ENCODE data around the gene SPECC1L.
"Not testable (repeated sequence)": the region's sequence is repeated elsewhere in the genome, so short reads cannot be mapped to it uniquely, and the experiment has no call there.

The SPECC1L gene

DNA sequence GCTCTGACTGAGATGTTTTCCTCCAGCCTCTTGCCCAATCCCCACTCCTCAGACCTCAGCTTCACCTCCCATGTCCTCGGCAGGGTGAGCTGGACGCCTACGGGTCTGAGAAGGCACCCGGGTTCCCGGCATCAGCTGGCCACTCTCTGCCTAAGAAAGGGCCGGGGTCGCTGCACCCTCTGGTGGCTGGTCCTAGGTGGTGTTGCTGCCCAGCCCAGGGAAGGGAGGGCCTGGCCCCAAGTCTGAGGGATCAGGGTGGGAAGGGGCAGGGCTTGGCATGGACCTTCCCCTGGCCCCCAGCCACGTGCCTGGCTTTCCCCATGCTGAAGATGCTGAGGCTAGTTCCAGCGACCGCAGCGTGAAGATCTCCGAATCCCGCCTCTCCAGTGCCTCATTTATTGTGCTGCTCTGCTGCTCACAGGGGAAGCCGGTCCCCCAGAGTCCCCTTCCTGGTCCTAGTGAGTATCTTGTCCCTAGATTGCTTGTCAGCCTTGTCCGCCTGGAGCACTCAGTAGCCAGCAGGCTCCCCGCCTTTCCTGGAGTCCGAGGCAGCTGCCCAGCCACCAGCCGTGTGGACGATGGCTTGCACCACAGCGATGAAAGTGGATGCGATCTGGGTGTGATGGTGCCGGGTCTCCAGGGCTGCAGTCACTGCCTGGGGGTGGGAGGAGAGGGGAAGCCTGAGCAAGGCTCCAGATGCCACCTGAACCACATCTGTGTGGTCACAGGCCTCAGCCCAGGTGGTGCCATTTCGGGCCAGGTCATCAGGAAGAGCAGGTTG lies 22.9 kb upstream of the SPECC1L start:
- DNase-seq, result no peak

DNA sequence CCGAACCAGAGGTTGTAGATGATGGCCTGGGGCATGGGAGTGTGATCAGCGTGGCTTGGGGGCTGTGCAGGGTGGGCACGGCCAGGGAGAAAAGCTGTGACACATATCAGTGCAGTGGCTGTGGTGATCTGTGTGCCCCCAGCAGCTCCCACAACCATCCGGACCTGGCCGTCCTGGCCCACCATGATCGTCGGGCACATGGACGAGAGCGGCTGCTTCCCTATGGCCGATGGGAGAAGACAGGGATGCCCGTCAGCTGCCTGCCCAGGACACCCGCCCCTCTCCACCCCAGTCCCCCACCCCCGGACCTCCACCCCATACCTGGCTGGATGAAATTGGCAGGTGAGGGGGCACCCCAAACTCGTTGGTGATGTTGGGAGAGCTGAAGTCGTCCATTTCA lies 22.0 kb upstream of the SPECC1L start:
- not testable (repeated sequence) for DNase-seq

DNA sequence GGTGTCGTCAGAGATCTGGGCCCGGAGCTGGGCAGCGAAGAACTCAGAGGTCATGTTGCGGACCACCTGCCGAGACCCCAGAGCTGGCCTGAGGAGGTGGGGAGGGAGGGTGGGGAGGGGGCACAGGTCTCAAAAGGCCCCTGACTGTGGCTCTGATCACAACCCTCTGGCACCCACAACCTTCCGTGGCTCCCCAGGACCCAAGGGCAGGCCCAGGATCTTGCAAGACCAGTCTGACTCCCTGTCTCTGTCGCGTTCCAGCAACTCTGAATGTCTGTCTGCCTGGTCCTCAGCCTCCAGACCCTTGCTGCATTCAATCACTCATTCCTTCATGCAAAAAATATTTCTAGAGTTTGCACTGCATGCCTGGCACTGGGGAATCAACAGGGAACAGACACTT lies 21.2 kb upstream of the SPECC1L start:
- not testable (repeated sequence) for DNase-seq

DNA sequence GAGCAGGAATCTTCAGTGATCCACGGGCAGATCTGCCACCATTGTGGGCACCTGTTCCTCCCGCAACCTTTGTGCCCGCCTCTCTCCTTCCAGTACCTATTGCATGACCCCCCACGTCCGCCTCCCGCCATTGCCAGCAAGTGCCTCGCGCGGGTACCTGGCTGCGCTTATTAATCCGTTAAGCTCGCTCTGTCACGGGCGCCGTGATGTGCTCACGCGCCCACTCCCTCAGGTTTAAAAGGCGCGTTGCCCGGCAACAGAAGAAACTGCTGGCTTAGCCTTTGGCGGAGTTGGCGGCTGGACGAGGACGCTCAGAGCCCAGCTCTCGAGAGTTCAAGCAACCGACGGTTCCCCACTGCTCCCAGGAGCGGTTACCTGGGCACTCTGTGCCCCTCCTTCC lies 19.3 kb upstream of the SPECC1L start:
- DNase-seq, result not testable (repeated sequence)

DNA sequence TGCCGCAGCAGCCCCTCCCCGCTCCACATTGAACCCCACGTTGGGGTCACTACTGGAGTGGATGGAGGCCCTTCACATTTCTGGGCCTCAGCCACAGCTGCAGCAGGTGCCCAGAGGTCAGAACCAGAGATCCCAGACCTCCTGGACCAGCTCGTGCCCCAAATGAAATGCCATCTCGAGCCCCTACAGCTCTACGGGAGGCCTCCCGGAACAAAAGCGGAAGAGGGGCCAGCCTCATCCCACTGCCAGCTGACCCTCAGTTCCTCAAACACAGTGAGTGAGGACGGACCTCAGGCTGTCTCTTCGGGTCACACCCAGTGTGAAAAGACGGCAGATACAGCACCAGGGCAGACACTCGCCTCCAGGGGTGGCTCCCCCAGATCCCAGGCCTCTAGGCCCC lies 17.5 kb upstream of the SPECC1L start:
- not testable (repeated sequence) for DNase-seq

DNA sequence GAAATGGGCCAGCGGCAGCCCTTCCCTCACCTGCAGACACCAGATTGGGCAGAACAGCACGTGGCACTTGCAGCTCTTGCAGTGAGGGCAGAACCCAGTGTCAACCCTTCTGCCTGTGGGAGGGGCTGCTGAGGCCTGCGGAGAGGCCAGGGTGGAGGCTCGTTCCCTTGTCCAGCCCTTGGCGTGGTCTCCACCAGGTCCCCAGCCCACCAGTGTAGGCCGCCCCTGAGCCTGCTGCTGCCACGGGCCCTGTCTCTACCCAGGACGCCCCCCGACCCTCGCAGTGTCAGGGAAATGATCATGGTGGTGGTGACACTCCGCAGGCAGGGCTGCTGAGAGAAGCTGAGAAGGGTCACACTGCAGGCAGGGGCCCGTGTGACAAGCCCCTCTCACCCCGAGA lies 14.5 kb upstream of the SPECC1L start:
- not testable (repeated sequence) for DNase-seq

DNA sequence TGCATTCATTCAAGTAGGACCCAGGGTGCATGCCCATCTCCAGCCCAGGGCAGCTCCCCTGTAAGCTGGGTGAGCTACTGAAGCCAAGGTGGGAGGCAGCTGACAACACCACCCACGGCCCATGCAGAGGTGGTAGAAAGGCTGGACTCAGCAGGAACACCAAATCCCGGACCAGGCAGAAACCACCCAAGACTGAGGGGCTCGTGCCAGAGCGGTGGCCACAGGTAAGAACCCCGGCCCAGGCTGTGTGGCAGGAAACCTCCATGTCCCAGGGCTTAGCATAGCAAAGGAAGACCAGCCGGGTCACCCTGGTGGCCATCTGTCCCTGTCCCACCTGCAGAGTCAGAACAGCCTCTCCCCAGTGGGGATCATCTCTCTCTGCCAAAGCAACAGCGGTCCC lies 13.9 kb upstream of the SPECC1L start:
- not testable (repeated sequence) for DNase-seq

DNA sequence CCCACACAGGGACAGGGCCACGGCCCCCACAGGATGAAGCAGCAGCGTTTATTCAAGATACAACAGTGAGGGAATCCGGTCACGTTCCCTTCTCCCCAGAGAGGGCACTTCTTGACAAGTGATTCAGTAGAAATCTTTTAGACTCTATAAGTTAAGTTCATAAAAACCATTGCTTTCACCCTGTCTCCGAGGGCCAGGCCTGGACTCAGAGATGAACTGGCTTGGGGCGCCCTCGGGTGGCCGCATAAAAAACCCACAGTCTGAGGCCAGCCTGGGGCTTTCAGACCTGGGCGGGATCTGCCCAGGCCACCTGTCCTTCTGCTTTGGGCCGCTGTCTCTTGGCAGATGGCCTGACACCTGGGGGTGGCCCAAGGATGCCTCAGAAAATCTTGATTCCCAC lies 11.2 kb upstream of the SPECC1L start:
- DNase-seq, result not testable (repeated sequence)

DNA sequence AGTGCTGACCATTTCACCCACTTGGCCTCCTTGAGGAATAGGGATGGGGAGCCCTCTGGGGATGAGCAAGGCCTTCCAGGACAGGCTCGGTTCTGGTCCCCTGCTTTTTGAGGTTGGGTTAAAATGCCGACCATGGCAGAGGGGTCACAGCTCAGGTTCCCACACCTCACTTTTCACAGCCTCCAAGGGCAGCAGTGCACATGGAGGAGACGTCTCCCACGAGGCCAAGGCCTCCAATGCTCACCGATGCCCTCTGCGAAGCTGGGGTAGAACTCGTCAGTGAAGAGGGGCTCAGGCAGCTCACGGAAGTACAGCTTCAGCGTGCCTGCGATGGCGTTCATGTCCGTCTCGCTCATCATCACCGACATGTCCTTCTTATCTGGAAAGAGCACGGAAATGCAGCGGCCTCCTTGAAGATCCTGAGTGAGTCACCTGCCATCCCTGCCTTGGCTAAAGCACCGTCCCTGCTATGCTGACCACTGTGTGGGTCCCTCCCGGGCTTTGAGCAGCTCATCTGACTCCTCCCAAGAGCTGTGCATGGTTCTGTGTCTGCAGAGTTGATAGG lies 8.4 kb upstream of the SPECC1L start:
- DNase-seq, result not testable (repeated sequence)

DNA sequence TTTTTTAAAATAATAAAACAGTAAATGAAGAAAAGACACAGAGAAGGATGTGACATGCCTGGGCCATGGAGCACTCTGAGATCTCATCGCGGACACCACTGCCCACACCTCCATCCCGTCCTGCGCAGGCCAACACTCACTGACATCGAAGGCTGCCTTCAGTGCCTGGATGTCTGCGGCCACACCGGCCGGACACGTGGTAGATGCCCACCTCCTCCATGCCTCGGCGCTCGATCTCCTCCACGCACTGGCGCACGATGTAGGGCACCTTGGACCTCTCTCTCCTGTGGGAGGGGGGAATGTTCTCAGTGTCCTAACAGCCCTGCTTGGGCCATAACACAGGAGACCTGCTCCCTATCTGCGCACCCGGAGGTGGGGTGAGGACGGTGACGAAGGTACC lies 7.2 kb upstream of the SPECC1L start:
- DNase-seq, result not testable (repeated sequence)

DNA sequence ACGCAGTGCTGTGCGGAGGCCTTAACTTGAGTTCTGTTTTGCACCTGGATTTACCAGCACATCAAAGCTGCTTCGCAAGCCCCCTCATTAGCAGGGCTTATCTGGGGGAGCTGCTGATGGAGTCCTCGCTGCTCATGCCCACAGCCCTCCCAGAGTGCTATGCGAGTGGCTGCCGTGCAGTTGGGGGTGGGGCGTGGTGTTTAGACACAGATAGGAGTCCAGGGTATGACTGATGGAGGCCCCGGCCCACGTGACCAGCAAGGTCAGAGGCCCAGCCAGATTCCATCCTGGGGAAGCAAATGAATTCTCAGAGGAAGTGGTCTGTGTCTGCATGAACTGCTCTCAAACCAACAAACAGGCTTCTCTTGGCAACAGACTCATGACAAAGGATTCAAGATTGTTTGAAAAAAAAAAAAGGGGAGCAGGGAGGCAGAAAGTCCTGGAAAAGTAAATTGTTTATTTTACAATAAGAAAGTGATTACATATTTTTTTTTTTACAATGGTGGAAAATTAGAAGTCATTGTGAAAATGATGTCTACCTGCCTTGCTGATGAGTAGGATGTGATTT lies 6.2 kb upstream of the SPECC1L start:
- DNase-seq, result not testable (repeated sequence)

DNA sequence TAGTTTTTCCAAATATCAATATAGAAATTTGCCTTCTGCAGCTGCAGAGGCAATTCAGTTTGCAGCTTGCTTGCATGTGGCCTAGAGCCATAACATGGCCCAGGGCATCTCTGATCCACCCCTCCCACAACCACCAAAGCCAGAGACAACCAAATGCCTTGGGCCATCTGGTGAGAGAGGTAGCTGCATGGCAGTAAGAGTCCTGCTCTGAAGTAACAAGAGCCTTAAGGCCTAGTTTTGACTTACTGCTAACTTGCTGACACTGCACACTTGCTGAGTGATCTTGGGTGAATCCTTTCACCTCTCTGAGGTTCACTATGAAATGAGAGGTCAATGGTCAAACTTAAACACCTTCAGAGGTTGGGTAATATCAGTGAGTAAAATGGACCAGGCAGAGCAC lies 4.9 kb upstream of the SPECC1L start:
- DNase-seq, result no peak

DNA sequence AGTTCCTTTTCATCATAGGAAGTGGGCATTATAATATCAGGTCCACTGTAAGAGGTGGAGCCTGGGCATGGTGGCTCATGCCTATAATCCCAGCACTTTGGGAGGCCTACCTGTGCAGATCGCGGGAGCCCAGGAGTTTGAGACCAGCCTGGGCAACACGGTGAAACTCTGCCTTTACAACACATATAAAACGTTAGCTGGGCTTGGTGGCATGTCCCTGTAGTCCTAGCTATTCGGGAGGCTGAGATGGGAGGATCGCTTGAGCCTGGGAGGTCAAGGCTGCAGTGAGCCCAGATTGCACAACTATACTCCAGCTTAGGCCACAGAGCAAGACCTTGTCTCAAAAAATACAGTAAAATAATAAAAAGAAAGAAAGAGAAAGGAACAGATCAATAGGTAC lies 4.1 kb upstream of the SPECC1L start:
- DNase-seq, result not testable (repeated sequence)

DNA sequence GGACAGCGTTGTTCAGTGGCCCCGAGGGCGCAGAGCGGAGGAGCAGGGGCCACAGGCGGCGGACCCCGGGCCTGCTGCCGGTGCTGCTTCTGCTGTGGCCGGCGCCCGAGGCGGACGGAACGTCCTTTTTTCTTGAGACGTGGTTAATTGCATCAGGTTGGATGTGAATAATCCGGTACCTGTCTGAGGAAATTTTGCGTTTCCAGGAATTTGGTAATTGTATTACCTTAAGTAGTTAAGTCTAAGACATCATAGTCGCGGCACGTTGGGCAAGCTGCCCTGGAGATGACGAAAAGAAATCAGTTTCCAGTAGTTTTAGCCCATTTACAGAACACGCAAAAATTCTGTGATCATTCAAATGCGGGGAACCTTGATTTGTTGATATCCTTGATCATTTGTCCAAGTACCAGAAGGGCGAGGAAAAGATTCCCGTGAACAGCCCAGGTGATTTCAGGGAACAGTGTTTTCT lies 789 bp downstream of the SPECC1L start:
- no peak for DNase-seq

DNA sequence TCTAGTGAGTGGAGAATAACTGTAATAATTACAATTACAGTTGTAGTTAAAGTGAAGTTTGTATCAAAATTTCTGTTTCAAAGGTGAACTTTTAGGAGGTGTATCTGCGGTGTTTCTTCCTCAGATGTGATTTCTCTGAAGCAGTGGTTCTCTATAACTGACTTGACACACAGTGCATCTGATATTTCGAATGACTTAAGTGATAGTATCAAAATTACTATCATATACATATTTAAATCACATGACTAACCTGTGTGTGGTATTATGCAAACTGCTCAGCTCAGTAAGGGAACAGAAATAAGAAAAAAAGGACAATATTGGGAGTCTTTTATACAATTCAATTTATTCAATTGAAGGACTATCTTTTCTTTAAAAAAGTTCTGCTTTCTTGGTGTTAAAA lies 2.4 kb downstream of the SPECC1L start:
- DNase-seq, result not testable (repeated sequence)

DNA sequence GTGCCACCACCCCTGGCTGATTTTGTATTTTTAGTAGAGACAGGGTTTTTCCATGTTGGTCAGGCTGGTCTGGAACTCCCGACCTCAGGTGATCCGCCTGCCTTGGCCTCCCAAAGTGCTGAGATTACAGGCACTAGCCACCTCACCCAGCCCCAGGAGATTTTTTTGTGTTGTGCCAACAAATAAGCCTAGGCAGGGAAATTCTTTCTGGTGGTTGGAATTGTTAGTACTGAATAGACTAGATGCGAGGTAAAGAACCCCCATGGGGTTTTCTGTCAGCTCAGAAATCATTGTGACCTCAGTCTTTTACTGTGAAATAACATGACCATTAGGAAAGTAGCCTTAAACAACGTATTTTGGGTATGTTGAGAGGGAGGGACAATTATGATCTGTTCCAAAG lies 3.3 kb downstream of the SPECC1L start:
- DNase-seq, result not testable (repeated sequence)

DNA sequence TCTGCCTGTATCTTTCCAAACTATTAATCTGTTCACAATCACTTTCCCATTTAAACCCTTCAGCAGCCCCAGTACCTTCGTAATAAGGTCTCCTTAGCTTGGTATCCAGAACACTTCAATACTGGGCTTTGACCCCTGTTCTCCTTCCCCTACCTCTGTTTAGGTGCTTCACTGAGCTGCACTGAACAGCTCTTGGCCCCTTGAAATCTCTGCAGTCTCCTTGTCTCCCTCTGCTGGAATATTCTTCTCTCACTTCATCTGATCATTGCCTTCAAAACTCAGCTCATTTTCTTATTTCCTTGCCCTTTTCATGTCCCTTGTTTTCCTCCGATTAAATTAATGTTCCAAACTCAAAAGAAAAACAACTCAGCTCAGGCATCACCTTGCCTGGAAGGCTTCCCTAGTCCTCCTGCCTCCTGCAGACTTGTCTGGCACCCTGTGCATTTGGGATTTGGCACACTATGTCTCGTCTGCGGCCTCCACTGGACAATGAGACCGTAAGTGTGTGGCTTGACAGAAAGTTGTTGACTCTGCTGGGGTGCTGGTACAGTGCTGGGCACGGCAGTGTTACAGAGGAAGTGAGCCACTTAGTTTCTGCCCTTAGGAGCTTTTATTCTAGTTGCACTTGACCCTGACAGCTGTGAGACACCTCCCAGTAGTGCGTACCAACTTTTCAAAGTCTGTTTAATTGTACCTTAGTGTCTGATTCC lies 4.2 kb downstream of the SPECC1L start:
- DNase-seq, result not testable (repeated sequence)

DNA sequence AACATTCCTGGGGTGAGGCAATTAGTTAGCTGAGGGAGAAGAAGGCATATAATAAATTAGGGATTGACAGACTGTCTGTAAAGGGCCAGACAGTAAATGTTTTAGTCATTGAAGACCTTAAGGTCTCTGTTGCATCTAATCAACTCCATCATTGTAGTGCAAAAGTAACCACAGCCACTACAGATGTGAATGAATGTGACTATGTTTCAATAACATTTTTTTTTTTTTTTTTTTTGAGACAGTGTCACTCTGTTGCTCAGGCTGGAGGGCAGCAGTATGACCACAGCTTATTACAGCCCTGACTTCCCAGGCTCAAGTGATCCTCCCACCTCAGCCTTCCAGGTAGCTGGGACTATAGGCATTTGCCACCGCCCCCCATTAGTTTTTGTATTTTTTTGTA lies 9.7 kb downstream of the SPECC1L start:
- DNase-seq, result not testable (repeated sequence)

DNA sequence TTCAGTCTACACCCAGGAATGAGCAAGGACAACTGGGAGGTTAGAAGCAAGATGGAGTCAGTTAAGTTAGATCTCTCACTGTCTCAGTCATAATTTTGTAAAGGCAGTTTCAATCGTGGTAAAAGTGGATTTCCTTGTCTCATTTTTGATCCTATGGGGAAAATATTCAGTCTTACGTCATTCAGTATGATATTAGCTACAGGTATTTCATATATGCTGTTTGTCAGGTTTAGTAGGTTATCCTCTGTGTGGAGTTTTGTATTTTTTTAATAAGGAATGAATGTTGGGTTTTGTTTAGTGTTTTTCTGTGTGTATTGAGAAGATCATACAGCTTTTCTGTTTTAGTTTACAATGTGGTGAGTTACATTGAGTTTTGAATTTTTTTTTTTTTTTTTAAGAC lies 11.8 kb downstream of the SPECC1L start:
- no peak for DNase-seq

DNA sequence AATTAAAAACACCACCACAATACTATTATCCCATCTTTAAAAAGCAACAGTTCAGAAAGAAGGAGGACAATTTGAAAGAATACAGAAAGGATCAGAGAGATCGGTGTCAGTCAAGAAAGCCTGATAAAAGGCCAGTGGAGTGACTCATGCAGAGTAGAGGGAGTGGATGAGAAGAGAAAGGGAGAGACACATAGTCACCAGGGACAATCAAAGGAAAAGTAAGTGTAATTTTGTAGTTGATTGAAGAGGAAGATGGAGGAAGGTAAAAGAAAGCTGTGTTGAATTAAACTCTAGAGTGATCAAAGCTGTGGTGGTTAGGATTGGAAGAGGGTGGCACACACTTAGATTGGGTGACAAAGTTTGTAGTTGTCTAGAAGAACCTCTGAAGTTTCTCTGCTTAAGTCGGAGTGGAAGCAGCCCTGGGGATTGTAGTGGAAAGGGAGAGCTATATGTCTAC lies 14.1 kb downstream of the SPECC1L start:
- DNase-seq, result no peak

DNA sequence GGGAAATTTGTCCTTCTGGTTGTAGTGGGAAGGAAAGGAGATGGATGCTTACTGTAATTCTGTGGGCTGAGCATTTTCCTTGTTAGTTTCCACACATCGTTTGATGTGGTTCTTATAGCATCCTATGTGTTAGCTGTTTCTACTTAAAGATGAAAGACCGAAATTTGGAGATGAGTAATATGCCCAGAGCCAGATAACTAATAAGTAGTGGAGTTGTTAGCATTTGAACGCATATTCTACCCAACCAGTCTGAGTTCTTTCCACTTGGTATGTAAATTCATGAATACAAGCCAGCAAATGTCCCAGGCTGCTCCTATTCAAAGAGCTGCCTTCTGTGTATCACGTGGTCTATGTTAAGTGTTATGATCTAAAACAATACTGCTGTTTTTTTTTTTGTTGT lies 14.6 kb downstream of the SPECC1L start:
- no peak for DNase-seq

DNA sequence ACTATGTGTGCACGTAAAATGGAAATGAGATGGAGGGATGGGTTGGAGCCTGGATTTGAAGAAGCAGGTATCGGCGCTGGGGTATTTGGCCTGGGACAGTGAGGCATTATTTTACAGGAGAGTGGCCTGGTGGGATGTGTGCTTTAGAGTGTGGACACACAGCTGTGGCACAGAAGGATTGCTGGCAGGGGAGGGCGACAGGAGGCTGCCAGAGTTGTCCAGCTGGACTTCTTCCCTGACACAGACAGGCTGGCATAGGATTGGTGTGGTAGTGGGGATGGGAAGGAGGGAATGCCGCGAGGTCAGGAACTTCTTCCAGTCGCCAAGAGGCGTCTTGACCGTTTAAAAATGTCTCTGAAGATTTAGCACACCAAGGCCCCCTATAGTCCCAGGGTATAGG lies 16.6 kb downstream of the SPECC1L start:
- DNase-seq, result not testable (repeated sequence)

DNA sequence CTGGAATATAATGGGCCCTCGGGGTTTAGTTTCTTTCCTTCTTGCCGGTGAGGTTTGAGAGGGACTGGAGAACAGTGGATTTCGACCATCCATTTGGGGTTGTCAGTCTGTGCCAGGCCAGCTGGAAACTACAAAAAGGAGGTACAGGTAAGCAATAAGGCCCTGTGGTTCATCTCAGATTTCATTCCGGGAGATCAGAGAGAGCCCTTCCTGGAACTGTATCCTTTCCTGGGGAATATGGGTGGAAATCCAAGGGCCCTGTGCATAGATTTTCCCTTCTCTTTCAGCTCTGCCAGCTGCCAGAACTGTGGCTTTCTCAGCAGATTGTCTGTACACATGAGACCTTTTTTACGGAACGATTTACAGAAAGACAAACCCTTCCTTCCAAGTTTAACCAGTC lies 17.2 kb downstream of the SPECC1L start:
- not testable (repeated sequence) for DNase-seq

All from NCI-H1048 (cell line).